DND-41 (cell line): ENCODE measurements around the gene FMOD.

ENCODE experiments used
- EZH2 ChIP-seq: IDR thresholded peaks from 3 replicates; pipeline ENCODE4 v1.6.1; 2012; ENCODE audit warnings: borderline replicate concordance, low read depth, mild to moderate bottlenecking, moderate library complexity, low read length, inconsistent platforms; ENCODE audit not compliant: severe bottlenecking
- TF ChIP-seq, protein P1 (sequence below): IDR thresholded peaks from 2 replicates; pipeline ENCODE4 v1.5.1; 2012; ENCODE audit warnings: borderline replicate concordance, low read length, moderate library complexity, mild to moderate bottlenecking; ENCODE audit not compliant: poor library complexity, severe bottlenecking; ENCODE audit errors: extremely low read depth

DNA sequence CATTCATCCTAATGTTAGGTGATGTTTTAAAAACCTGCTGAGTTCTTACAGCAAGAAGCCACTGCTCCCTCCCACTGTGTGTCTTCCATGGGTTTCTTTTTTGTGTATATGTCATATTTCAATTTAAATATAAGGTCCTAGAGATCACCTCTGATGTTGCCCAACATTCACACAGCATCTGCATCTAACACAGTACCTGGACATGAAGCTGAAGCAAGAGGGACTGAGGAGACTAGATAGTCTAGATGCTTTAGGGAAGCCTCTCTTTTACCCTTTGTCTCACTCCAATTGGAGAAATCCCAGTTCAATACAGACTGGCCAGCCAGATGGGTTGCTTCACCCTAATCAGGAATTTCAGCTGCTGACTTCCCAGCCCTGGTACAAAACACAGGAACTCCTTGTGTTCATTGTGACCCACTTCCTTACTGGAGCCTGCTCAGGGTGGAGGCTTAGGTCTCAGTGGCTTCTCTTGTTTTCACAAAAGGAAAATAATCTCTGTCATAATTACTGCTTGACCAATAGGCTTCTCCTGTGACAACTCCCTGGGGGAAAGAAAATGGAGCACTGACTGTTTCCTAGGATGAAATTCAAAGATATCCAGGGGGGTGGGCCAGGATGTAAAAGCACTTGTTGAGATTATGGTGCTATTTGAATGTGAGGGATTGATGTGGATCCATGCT is 28.3 kb downstream of the FMOD start:
- TF ChIP-seq EZH2: no peak
- TF ChIP-seq, protein P1, sequence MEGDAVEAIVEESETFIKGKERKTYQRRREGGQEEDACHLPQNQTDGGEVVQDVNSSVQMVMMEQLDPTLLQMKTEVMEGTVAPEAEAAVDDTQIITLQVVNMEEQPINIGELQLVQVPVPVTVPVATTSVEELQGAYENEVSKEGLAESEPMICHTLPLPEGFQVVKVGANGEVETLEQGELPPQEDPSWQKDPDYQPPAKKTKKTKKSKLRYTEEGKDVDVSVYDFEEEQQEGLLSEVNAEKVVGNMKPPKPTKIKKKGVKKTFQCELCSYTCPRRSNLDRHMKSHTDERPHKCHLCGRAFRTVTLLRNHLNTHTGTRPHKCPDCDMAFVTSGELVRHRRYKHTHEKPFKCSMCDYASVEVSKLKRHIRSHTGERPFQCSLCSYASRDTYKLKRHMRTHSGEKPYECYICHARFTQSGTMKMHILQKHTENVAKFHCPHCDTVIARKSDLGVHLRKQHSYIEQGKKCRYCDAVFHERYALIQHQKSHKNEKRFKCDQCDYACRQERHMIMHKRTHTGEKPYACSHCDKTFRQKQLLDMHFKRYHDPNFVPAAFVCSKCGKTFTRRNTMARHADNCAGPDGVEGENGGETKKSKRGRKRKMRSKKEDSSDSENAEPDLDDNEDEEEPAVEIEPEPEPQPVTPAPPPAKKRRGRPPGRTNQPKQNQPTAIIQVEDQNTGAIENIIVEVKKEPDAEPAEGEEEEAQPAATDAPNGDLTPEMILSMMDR: no peak
